HL-60/S4 treated with phorbol 12-myristate 13-acetate at 8.2 ng/mL for 4 days and 3 days (cell line): ENCODE results near the gene SHISAL1.

ENCODE experiments used
- in situ Hi-C: fragments of 300-500 bp; cut with MboI; formaldehyde crosslinking; loops from 2 replicates; pipeline ENCODE4 v1.15.0; 2022; ENCODE audit warnings: low sequenced_read_pairs

Gene SHISAL1

DNA sequence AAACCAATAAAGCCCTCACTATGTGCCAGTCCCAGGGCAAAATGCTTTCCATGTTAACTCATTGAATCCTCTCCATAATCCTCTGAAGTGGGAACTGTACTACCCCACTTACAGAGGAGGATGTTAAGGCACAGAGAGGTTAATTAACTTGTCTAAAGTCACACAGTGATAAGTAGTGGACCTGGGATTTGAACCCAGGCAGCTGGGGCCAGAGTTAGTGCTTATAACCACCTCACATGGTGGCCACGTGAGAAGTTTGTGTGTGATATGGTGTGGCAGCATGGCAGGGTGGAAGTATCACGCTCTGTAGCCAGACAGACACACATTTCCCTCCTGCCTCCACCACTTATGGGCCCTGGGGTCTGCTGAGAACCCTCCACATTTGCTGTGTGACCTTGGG lies 115.5 kb downstream of the SHISAL1 start:
- in situ Hi-C loops, result no loop called here

DNA sequence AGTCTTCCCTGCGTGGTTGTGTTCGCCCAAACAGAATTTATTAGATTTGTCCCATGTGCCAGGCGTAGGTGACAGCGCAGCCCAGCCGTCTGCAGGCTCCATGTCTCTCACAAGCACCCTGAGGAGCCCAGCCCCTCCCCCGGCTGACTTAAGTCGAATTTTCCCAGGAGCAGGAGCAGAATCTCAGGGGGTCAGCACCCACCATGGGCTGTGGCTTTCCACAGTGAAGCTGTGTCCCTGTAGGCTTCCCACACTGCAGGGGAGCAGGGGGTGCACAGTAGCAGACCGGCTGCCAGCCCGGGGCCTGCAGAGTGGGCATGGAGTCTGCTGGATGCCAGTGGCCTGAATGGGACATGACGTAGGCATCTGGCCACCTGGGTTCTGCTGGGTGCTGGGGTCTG lies 116.0 kb downstream of the SHISAL1 start:
- in situ Hi-C loops, result no loop called here

DNA sequence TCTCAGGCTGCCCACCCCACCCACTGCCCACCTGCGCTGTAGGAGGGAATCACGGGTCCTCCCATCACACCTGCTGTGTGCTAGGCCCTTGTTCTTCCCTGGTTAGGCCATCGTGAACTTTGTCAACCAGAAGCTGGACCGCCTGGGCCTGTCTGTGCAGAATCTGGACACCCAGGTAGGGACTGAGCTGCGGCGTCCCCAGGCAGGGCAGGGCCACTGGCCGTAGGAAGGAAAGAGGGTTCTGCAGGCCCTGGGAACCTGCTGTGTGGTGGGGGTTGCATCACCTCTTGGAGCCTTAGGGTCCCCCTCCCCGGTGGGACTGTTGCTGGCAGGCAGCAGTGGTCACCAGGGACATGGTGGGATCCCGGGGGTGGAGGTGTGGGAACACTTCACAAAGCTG lies 116.5 kb downstream of the SHISAL1 start:
- in situ Hi-C loops, result no loop called here

DNA sequence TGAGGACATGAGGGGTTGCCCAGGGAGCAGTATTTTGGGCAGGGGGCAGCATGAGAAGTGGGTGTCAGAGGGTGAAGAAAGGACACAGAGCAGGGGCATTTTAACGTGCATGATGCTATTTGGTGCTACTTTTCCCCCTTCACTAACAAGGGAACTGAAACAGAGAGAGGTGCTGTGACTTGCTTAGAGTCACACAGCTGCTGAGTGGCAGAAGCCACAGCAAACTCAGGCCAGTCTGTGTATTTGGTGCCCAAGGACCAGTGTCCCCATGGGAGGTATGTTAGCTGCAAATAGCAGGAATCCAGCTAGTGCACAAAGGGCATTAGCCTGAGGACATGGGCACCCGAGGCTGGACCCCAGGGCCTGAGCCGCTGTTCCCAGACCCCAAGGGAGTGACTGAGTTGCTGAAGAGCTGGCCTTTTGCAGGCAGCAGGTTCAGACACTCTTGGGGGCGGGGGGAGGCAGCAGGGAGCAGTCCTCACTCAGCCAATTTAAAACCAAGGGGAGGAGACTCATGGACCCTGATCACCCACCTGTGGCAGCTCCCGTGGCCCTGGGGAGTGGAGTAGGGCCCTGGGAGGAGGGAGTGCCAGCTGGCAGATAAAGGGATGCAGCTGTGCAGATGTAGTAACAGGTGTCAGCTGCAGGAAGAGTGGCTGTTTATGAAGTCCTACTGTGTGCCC lies 117.4 kb downstream of the SHISAL1 start:
- in situ Hi-C loops, result no loop called here

DNA sequence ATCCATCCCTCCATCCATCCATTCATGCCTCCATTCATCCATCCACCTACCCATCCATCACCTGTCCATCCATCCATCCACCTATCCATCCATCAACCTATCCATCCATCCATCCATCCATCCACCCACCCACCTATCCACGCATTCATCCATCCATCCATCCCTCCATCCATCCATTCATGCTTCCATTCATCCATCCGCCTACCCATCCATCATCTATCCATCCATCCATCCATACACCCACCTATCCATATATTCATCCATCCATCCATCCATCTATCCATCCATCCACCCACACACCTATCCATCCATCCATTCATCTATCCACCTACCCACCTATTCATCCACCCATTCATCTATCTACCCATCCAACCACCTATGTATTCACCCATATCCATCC lies 118.2 kb downstream of the SHISAL1 start:
- in situ Hi-C loops, result no loop called here
